GM12874 (cell line): ENCODE measurements around the gene UBE3C.

Experiments used
- TF ChIP-seq, protein P1 (sequence below): IDR thresholded peaks from 2 replicates; pipeline ENCODE4 v1.5.1; 2011; ENCODE audit warnings: low read depth, mild to moderate bottlenecking, control low read depth, low read length, moderate library complexity; ENCODE audit not compliant: insufficient read depth

Gene UBE3C

GRCh38 chr7:157192861-157193260 is 54.1 kb downstream of the UBE3C start:
- TF ChIP-seq, protein P1, sequence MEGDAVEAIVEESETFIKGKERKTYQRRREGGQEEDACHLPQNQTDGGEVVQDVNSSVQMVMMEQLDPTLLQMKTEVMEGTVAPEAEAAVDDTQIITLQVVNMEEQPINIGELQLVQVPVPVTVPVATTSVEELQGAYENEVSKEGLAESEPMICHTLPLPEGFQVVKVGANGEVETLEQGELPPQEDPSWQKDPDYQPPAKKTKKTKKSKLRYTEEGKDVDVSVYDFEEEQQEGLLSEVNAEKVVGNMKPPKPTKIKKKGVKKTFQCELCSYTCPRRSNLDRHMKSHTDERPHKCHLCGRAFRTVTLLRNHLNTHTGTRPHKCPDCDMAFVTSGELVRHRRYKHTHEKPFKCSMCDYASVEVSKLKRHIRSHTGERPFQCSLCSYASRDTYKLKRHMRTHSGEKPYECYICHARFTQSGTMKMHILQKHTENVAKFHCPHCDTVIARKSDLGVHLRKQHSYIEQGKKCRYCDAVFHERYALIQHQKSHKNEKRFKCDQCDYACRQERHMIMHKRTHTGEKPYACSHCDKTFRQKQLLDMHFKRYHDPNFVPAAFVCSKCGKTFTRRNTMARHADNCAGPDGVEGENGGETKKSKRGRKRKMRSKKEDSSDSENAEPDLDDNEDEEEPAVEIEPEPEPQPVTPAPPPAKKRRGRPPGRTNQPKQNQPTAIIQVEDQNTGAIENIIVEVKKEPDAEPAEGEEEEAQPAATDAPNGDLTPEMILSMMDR = no peak

DNA sequence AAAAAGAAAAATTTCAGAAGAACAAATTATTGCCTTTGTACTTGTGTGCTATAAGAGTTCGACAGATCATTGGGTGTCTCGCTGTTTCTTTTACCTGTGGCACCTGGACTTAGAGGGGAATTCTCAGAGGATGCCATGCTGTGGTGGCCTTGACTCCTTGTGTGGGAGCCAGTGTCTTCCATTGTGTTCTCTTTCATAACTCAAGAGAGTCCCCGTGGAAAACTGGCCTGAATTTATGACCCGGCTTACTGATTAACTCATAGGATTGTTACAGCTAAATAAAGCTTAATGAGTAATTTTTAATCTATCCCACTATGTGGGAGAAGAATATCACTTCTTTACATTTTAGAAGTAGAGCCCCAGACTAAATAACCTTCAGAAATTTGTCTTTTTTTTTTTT is 54.5 kb downstream of the UBE3C start:
- TF ChIP-seq, protein P1 = no peak

- TF ChIP-seq, protein P1 = no peak
These were observed 56.2 kb downstream of the UBE3C start for GRCh38 chr7:157194948-157195347.

DNA sequence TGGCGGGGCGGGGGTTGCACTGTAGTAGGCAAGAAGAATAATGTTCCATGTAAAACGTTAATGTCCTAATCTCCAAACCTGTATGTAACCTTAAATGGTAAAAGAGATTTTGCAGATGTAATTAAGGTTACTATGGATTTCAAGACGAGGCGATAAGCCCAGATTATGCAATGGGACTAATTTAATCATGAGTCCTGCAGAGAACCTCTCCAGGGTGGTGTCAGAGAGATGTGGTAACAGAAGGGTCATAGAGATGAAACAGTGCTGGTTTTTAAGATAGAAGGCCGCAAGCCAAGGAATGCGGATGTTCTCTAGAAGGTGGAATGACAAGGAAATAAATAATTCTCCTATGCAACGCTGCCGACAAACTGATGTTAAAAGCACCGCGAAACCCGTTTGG is 57.1 kb downstream of the UBE3C start:
- TF ChIP-seq, protein P1 = no peak

- TF ChIP-seq, protein P1 = no peak
These were observed 65.4 kb downstream of the UBE3C start for GRCh38 chr7:157204134-157204533.

DNA sequence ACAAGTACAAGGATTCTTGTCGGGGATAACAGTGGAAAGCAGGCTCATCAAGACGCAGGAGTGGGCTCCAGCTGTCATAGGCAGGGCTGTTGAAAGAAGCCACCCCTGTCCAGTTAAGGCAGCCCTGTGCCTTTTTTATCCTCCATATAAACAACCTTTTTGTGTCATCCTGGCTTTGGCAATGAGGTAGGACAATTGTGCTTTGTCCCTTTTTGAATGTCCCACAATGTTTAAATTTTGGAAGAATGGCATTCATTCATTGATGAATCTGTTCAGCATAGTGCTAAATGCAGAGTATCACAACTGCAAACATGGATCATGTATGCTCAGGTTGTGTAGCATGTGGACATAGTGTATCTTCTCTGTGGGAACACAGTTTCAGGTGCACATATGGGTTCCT is 66.7 kb downstream of the UBE3C start:
- TF ChIP-seq, protein P1 = no peak

DNA sequence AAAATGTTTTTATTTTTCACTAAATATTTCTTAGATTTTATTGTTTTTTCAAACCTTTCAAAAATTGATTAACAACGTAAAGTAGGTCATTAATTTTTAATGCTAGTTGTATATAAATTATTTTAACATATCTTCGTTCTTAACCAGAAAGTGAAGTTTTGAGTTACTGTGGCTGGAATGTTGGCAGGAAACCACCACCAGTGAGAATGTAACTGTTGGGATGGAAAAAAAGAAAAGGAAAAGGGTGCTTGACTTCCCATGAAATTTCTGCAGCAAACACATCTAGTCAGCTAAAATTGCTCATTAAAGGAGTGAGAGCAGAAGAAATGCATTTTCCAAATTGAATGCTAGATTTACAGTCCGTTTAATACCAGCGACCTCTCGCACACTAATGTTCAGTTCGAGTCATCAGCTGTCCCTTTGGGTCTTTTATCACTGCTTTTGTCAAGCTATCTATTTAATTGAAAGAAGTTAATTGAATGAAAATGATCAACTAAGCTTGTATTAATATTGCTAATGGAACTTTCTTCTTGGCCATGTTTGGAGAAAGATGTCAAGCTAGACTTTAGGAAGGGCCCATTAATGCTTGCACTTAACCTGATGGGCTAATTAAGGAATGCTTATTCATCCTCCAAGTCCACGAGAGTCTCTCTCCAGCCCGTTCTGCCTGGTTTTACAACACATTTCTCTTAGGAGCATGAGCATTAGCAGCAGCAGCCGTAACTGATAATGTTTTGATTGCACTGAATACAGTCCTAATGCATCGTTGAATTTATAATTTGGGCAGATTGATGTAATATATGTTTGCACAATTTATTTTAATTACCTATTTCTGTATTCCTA is 70.1 kb downstream of the UBE3C start:
- TF ChIP-seq, protein P1 = no peak
